T-cell (primary cell): ENCODE data around the gene USP7. TPM values are rescaled to one million over a fixed set of nuclear protein-coding genes. Genes with fewer than 3 reads are reported as not detected.

Experiments used
- ATAC-seq, 4 experiments: fragments of 200-7000 bp in 3 of 4; fragments of 150-1000 bp in 1 of 4; cut with Tn5 transposase; replicated peaks in 1 of 4; 1 replicate in 3 of 4; 2 replicates in 1 of 4; pipeline ENCODE4 v1.10.0; 2021; ENCODE audit warnings: moderate library complexity in 3 of 4, mild to moderate bottlenecking in 2 of 4, moderate number of reproducible peaks in 1 of 4
- CTCF ChIA-PET, 2 donors: fragments of 300-600 bp; sonication (Branson Sonifier 250); formaldehyde crosslinking; loops; one replicate each; lab custom pipeline; 2022; ENCODE audit warnings: antibody characterized with exemption in 2 of 2; lab: Charles Lee
- POLR2A ChIA-PET, 2 donors: fragments of 300-600 bp; sonication (Branson Sonifier 250); formaldehyde crosslinking; loops; one replicate each; lab custom pipeline; 2022; ENCODE audit warnings: antibody characterized with exemption in 2 of 2; lab: Charles Lee
- DNase-seq, 35 experiments: peaks; one replicate each; pipeline versions ENCODE4 v3.0.0 to v3.0.0-alpha.2; 2013 to 2023
- H3K27ac ChIP-seq: one replicate; pipeline ENCODE4 v1.5.1; 2013; ENCODE audit warnings: low read length
- H3K27me3 ChIP-seq, 2 experiments: replicated peaks in 1 of 2; 1 replicate in 1 of 2; 2 replicates in 1 of 2; pipeline versions ENCODE4 v1.6.1 to v1.7.0; 2013; ENCODE audit warnings: low read length in 1 of 2, mixed read lengths in 1 of 2; ENCODE audit not compliant: control insufficient read depth in 2 of 2, insufficient read depth in 2 of 2; ENCODE audit errors: extremely low read depth in 1 of 2
- H3K36me3 ChIP-seq, 2 donors: 1 replicate in 1 of 2; 2 replicates in 1 of 2; pipeline versions ENCODE4 v1.6.1 to v1.7.0; 2013; ENCODE audit warnings: low read length in 1 of 2; ENCODE audit not compliant: control insufficient read depth in 2 of 2, insufficient read depth in 1 of 2; ENCODE audit errors: extremely low read depth in 1 of 2
- H3K4me1 ChIP-seq, 2 experiments: 1 replicate in 1 of 2; 2 replicates in 1 of 2; pipeline versions ENCODE4 v1.6.1 to v1.7.0; 2013; ENCODE audit warnings: low read length in 2 of 2, mixed read lengths in 1 of 2; ENCODE audit not compliant: insufficient read depth in 2 of 2, control insufficient read depth in 1 of 2; ENCODE audit errors: extremely low read depth in 1 of 2
- H3K4me3 ChIP-seq, 2 donors: 1 replicate in 1 of 2; 2 replicates in 1 of 2; pipeline versions ENCODE4 v1.5.1 to v1.7.0; 2013; ENCODE audit warnings: mild to moderate bottlenecking in 2 of 2, low read length in 1 of 2, moderate library complexity in 1 of 2; ENCODE audit not compliant: control insufficient read depth in 1 of 2; ENCODE audit errors: extremely low read depth in 1 of 2
- H3K9me3 ChIP-seq: 2 replicates; pipeline ENCODE4 v1.7.0; 2013
- H3K27ac Mint-ChIP-seq, 2 donors: one replicate each; pipeline ENCODE4 v1.8.0; 2020 to 2021; ENCODE audit warnings: mild to moderate bottlenecking in 2 of 2, mixed read lengths in 2 of 2
- H3K27me3 Mint-ChIP-seq, 2 donors: one replicate each; pipeline ENCODE4 v1.8.0; 2021 to 2022; ENCODE audit warnings: mixed read lengths in 2 of 2
- H3K36me3 Mint-ChIP-seq: one replicate; pipeline ENCODE4 v1.8.0; 2021; ENCODE audit warnings: mixed read lengths
- H3K4me1 Mint-ChIP-seq, 3 donors: one replicate each; pipeline ENCODE4 v1.8.0; 2020 to 2022; ENCODE audit warnings: mixed read lengths in 3 of 3, mild to moderate bottlenecking in 1 of 3
- H3K4me3 Mint-ChIP-seq, 3 donors: one replicate each; pipeline ENCODE4 v1.8.0; 2020 to 2022; ENCODE audit warnings: mild to moderate bottlenecking in 3 of 3, mixed read lengths in 3 of 3, moderate library complexity in 3 of 3
- H3K9me3 Mint-ChIP-seq, 3 donors: one replicate each; pipeline ENCODE4 v1.8.0; 2020 to 2022; ENCODE audit warnings: mixed read lengths in 3 of 3
- WGBS: methylation state at CpG from one replicate; pipeline ENCODE4 v1.1.5; 2013; ENCODE audit warnings: missing lambda C conversion rate; ENCODE audit not compliant: insufficient coverage; 5-methylcytosine and 5-hydroxymethylcytosine counted together
- total RNA-seq, 35 experiments: library from RNA in 6 of 35; stranded (reverse) in 6 of 35; fragments of 120-200 nt in 1 of 35; gene quantifications; one replicate each; pipeline versions ENCODE4 v1.2.1 to v1.2.4 and lab custom pipeline; 2013 to 2026

Gene USP7
- total RNA-seq: 100 to 1,000 TPM; 159 to 261 (median 169) TPM
- total RNA-seq (2013): 118 TPM
- 239 to 465 (median 306) reads per million in 29 experiments for total RNA-seq (lab: John Stamatoyannopoulos, UW)

DNA sequence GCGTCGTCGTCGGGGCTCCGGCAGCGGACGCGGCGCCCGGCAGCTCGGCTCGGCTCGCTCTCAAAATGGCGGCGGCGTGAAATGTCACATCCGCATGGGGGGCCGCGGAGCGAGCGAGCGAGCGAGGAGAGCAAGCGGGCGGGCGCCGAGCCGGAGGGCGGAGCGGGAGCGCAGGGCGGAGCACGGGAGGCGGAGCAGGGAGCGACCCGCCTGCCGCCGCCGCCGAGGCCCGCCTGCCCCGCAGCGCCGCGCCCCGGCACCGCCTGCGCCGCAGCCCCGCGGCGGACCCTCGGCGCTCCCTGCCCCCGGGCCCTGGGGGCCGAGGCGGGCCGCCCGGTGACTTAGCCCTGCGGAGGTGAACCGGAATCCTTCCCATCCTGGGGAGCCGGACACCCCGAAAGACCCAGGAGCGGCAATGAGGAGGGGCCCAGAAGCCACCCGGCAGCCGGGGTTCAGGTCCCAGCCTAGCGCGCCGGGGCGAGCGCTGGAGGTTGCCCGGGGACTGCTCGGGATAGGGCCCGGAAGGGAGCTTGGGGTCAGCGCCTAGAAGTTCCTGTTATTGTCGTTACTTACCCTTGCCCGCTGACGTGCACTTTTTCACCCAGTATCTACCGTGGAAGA is at the start of gene USP7:
Gene USP7, minus strand, starts transcription at position 86 of the 621 bp plus-strand sequence. CDS start 621 bp downstream, outside the sequence.
- ChIA-PET CTCF (no interaction called here), POLR2A (interaction anchor here in 1 of 2 donors (0.5 kb wide), 1 partner anchor 138 kb away, joined by 3 read pairs; no protein-coding TSS in a partner anchor)
- peaks cover 0 to 10% of the 10 kb centered on the region in 2 donors for H3K27me3 Mint-ChIP-seq
- DNase-seq (peak; percentile 83 to 97 (median 91)), ATAC-seq (peak; percentile 88 to 94 (median 90))
- no peaks in the 10 kb centered on the region for H3K36me3 ChIP-seq
- H3K27me3 ChIP-seq: peaks cover 0 to 13% of the 10 kb centered on the region in 2 experiments
- peak within 1 kb of the TSS; percentile 95 to 96 (median 95) for H3K4me3 Mint-ChIP-seq
- H3K9me3 Mint-ChIP-seq: no peaks in the 10 kb centered on the region
- peak within 1 kb of the TSS; percentile 68 to 85 for H3K4me3 ChIP-seq
- peak within 1 kb of the TSS; percentile 36 to 48 for H3K27ac Mint-ChIP-seq
- H3K36me3 Mint-ChIP-seq: peaks cover 5% of the 10 kb centered on the region
- H3K27ac ChIP-seq: peak within 1 kb of the TSS; percentile 60
- no peaks in the 10 kb centered on the region for H3K9me3 ChIP-seq
- H3K4me1 ChIP-seq: peaks cover 35 to 42% of the 10 kb centered on the region in 2 experiments
- under 1% methylated on average over 78 of the region's 79 CpGs for WGBS
- peaks cover 35 to 39% (median 36%) of the 10 kb centered on the region in 3 donors for H3K4me1 Mint-ChIP-seq

DNA sequence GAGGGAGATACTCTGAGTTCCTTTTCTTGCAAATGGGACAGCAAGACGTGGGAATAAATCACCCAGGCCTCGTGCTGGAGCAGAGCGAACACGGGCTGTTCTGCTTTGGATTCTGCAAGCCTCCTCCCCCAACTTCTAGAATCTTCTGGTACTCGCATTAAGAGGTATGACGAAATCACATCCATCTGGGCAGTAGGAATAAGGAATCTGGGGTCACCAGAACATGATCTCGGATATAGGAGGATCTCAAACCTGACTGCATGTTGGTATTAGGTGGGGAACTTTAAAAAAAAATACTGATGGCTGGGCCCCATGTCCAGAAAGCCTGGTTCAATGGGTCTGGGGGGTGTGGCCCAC is 49.8 kb upstream of the USP7 start:
- Histone ChIP-seq H3K27me3 (peaks cover 0 to 50% of the 10 kb centered on the region in 2 experiments), H3K36me3 (no peaks in the 10 kb centered on the region), H3K27ac (no peak overlapping the region), H3K4me1 (peaks cover 0 to 5% of the 10 kb centered on the region in 2 experiments), H3K9me3 (no peaks in the 10 kb centered on the region), H3K4me3 (no peak overlapping the region)
- DNase-seq (no peak), ATAC-seq (no peak)
- H3K9me3 Mint-ChIP-seq: peaks cover 5 to 7% (median 7%) of the 10 kb centered on the region in 3 donors
- CTCF ChIA-PET: interaction anchor here (0.6 to 0.7 kb wide), 2 partner anchors 9 to 160 kb away, joined by 3 read pairs; no protein-coding TSS in a partner anchor
- H3K4me1 Mint-ChIP-seq: peaks cover 0 to 8% (median 4%) of the 10 kb centered on the region in 3 donors
- peaks cover 3% of the 10 kb centered on the region for H3K36me3 Mint-ChIP-seq
- no peak overlapping the region for H3K4me3 Mint-ChIP-seq
- POLR2A ChIA-PET: no interaction called here
- peaks cover 14 to 26% of the 10 kb centered on the region in 2 donors for H3K27me3 Mint-ChIP-seq
- 67% methylated on average over 3 of the region's 7 CpGs for WGBS
- no peak overlapping the region for H3K27ac Mint-ChIP-seq

DNA sequence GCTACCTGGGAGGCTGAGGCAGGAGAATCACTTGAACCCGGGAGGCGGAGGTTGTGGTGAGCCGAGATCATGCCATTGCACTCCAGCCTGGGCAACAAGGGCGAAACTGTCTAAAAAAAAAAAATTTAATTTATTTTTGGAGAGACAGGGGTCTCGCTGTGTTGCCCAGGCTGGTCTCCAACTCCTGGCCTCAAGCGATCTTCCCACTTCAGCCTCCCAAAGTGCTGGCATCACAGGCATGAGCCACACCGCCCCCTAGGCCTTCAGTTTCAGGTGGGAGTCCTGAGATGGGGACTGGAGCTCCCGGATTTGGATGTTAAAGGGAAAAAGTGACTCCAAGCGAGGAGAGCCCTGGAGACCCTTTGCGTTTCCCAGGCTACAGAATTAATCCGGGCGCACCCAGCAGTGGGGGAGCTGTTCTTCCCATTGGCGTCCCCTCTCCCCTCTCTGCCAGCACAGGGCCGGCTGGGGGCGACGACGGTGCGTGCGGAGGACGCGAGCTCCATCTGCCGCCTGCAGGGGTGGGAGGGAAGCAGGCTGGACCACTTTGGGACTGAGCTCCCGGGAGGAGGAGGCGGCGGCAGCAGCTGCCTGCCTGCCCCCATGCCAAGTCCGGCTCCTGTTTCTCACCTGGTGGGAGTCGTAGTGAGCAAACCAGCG is 49.3 kb upstream of the USP7 start:
- H3K9me3 ChIP-seq: no peaks in the 10 kb centered on the region
- peaks cover 0 to 7% of the 10 kb centered on the region in 2 experiments for H3K4me1 ChIP-seq
- Mint-ChIP-seq H3K27ac (no peak overlapping the region), H3K4me3 (no peak overlapping the region), H3K36me3 (peaks cover 3% of the 10 kb centered on the region), H3K27me3 (peaks cover 14 to 26% of the 10 kb centered on the region in 2 donors), H3K4me1 (peaks cover 0 to 8% (median 7%) of the 10 kb centered on the region in 3 donors), H3K9me3 (peaks cover 5 to 7% (median 7%) of the 10 kb centered on the region in 3 donors)
- H3K27me3 ChIP-seq: peaks cover 0 to 55% of the 10 kb centered on the region in 2 experiments
- DNase-seq (peak in 4 of 35 experiments; percentile 6 to 12 (median 8)), ATAC-seq (no peak)
- WGBS: 16% methylated on average over 22 of the region's 28 CpGs
- no peak overlapping the region for H3K4me3 ChIP-seq
- H3K36me3 ChIP-seq: no peaks in the 10 kb centered on the region
- CTCF ChIA-PET: interaction anchor here in 1 of 2 donors (0.7 kb wide), 1 partner anchor 159 kb away, joined by 3 read pairs; no protein-coding TSS in a partner anchor
- POLR2A ChIA-PET: interaction anchor here in 1 of 2 donors (0.5 kb wide), 1 partner anchor 116 kb away, joined by 3 read pairs; no protein-coding TSS in a partner anchor
- no peak overlapping the region for H3K27ac ChIP-seq

DNA sequence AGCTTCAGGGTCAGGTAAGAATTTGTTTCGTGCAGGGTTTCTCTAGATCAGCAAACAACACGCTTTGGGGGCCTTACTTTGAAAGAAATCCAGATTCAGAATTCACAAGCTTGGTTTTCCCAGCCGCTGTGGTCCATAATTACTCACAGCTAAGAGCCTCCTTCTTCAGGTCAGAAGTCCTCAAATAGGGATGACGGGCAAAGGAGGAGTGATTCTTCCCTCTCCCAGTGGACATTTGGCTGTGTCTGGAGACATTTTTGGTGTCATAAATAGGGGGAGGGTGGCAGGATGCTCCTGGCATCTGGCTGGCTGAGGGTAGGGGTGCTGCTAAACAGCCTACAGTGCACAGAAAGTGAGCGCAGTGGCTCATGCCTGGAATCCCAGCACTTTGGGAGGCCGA is 48.6 kb upstream of the USP7 start:
- CTCF ChIA-PET: no interaction called here
- 92% methylated on average over 2 of the region's 6 CpGs for WGBS

DNA sequence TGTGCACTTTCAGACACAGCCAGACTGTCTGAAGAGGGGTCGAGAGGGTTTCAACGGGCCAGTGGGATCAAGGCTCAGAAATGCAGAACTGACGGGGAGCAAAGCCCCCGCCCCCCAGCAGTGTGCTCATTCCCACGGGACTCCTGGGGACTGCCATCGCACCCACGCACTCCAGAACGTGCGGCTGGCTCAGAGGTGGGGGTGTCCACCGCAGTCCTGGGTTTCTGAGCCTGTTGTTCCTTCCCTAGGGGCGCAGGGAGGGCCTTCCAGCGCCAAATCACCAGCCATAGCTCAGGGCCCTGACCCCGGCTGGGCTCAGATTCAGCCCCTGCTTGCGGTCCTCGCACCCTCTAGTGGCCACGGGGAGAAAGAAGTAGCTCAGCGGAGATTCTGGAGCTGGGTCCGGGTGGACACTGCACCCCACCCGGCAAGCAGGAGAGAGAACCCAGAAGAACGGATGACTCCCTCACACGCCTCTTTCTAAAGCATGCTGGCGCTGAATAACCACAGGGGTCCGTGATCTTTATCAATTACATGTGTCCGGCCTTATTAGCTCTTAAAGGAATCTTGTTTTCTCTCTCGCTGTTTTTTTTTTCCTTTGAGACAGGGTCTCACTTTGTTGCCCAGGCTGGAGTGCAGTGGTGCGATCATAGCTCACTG is 45.0 kb upstream of the USP7 start:
- 9% methylated on average over 24 of the region's 26 CpGs for WGBS
- CTCF ChIA-PET: interaction anchor here (0.6 to 1.6 kb wide), 27 partner anchors 9 to 442 kb away, joined by 3 to 14 read pairs (median 3); partner anchors contain the start of gene METTL22 (in 1 of the 2)
- POLR2A ChIA-PET: interaction anchor here (0.6 to 0.7 kb wide), 2 partner anchors 84 to 89 kb away, joined by 3 to 4 read pairs; no protein-coding TSS in a partner anchor

More for the DNA sequence above, 48.6 kb upstream of the USP7 start:
- no peaks in the 10 kb centered on the region for H3K36me3 ChIP-seq
- peaks cover 0 to 57% of the 10 kb centered on the region in 2 experiments for H3K27me3 ChIP-seq
- H3K27ac ChIP-seq: no peak overlapping the region
- Mint-ChIP-seq H3K4me3 (no peak overlapping the region), H3K4me1 (peaks cover 0 to 8% (median 7%) of the 10 kb centered on the region in 3 donors), H3K9me3 (peaks cover 5 to 7% (median 7%) of the 10 kb centered on the region in 3 donors), H3K27me3 (peaks cover 16 to 29% of the 10 kb centered on the region in 2 donors), H3K27ac (no peak overlapping the region), H3K36me3 (peaks cover 3% of the 10 kb centered on the region)
- H3K4me3 ChIP-seq: no peak overlapping the region
- POLR2A ChIA-PET: interaction anchor here in 1 of 2 donors (0.5 kb wide), 1 partner anchor 116 kb away, joined by 3 read pairs; no protein-coding TSS in a partner anchor
- H3K9me3 ChIP-seq: no peaks in the 10 kb centered on the region
- ATAC-seq (no peak), DNase-seq (no peak)
- H3K4me1 ChIP-seq: peaks cover 0 to 7% of the 10 kb centered on the region in 2 experiments

More for the DNA sequence above, 45.0 kb upstream of the USP7 start:
- peak; percentile 25 to 72 (median 52) for DNase-seq
- H3K4me3 Mint-ChIP-seq: peak overlapping the region in 1 of 3 donors; percentile 53
- H3K27me3 Mint-ChIP-seq: peaks cover 14 to 25% of the 10 kb centered on the region in 2 donors
- H3K4me1 ChIP-seq: peaks cover 0 to 7% of the 10 kb centered on the region in 2 experiments
- H3K27ac ChIP-seq: no peak overlapping the region
- H3K27ac Mint-ChIP-seq: peak overlapping the region in 1 of 2 donors; percentile 36
- H3K4me1 Mint-ChIP-seq: peaks cover 0 to 8% (median 7%) of the 10 kb centered on the region in 3 donors
- no peaks in the 10 kb centered on the region for H3K36me3 Mint-ChIP-seq
- H3K27me3 ChIP-seq: peaks cover 0 to 49% of the 10 kb centered on the region in 2 experiments
- H3K4me3 ChIP-seq: no peak overlapping the region
- peak; percentile 86 to 92 (median 90) for ATAC-seq
- H3K9me3 Mint-ChIP-seq: no peaks in the 10 kb centered on the region
- no peaks in the 10 kb centered on the region for H3K36me3 ChIP-seq
- no peaks in the 10 kb centered on the region for H3K9me3 ChIP-seq
